ENCODE results near the gene MAPK1IP1L. TPM values are rescaled to one million over a fixed set of nuclear protein-coding genes. Genes with fewer than 3 reads are reported as not detected.
"Not testable (repeated sequence)": the region's sequence is repeated elsewhere in the genome, so short reads cannot be mapped to it uniquely, and the experiment has no call there.

The MAPK1IP1L gene
- total RNA-seq, 3 donors from 2014 or later, result 67.7 to 72.7 (median 69.7) TPM

DNA sequence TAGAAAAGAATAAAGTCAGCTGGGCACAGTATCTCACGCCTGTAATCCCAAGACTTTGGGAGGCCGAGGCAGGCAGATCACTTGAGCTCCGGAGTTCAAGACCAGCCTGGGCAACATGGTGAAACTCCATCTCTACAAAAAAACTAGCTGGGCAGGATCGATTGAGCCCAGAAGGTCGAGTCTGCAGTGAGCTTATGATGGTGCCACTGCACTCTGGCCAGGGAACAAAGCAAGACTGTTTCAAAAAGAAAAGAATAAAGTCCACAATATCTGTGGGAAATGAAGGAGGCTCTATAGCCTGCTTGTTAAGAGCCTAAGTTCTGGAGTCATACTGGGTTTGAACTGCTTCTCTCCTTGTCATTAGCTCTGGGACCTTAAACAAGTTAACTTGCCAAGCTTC is 7.9 kb downstream of the MAPK1IP1L start:
- TF ChIP-seq, protein P1, sequence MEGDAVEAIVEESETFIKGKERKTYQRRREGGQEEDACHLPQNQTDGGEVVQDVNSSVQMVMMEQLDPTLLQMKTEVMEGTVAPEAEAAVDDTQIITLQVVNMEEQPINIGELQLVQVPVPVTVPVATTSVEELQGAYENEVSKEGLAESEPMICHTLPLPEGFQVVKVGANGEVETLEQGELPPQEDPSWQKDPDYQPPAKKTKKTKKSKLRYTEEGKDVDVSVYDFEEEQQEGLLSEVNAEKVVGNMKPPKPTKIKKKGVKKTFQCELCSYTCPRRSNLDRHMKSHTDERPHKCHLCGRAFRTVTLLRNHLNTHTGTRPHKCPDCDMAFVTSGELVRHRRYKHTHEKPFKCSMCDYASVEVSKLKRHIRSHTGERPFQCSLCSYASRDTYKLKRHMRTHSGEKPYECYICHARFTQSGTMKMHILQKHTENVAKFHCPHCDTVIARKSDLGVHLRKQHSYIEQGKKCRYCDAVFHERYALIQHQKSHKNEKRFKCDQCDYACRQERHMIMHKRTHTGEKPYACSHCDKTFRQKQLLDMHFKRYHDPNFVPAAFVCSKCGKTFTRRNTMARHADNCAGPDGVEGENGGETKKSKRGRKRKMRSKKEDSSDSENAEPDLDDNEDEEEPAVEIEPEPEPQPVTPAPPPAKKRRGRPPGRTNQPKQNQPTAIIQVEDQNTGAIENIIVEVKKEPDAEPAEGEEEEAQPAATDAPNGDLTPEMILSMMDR (IDR thresholded peaks at IDR 0.05), result no peak
- Histone ChIP-seq H3K36me3 (ENCODE audit: low read depth) (peaks cover 5% of the 10 kb centered on the region), H3K4me1 (ENCODE audit: low read depth) (peaks cover 11% of the 10 kb centered on the region), H3K9me3 (no peaks in the 10 kb centered on the region), H3K4me3 (no peak overlapping the region)
- intact Hi-C loops (cut with DNase I, micrococcal nuclease), result no loop called here
- no peak for ATAC-seq
- DNase-seq, result no peak

DNA sequence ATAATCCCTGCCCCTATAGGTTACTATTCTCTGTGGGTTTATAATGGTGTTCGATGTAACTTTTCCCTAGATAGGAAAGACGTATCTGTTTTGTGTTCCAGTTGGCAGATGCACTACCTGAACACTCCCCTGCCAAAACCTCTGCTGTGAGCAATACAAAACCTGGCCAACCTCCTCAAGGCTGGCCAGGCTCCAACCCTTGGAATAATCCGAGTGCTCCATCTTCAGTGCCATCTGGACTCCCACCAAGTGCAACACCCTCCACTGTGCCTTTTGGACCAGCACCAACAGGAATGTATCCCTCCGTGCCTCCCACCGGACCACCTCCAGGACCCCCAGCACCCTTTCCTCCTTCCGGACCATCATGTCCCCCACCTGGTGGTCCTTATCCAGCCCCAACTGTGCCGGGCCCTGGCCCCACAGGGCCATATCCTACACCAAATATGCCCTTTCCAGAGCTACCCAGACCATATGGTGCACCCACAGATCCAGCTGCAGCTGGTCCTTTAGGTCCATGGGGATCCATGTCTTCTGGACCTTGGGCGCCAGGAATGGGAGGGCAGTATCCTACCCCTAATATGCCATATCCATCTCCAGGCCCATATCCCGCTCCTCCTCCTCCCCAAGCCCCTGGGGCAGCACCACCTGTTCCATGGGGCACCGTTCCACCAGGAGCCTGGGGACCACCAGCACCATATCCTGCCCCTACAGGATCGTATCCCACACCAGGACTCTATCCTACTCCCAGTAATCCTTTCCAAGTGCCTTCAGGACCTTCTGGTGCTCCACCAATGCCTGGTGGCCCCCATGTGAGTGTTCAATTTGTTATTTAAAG is 11.3 kb downstream of the MAPK1IP1L start:
- Histone ChIP-seq H3K4me3 (no peak overlapping the region), H3K36me3 (ENCODE audit: low read depth) (peaks cover 5% of the 10 kb centered on the region), H3K9me3 (no peaks in the 10 kb centered on the region), H3K4me1 (ENCODE audit: low read depth) (no peaks in the 10 kb centered on the region)
- TF ChIP-seq, protein P1 (IDR thresholded peaks at IDR 0.05), result no peak
- intact Hi-C loops (cut with DNase I, micrococcal nuclease), result no loop called here
- ATAC-seq (no peak), DNase-seq (no peak)

DNA sequence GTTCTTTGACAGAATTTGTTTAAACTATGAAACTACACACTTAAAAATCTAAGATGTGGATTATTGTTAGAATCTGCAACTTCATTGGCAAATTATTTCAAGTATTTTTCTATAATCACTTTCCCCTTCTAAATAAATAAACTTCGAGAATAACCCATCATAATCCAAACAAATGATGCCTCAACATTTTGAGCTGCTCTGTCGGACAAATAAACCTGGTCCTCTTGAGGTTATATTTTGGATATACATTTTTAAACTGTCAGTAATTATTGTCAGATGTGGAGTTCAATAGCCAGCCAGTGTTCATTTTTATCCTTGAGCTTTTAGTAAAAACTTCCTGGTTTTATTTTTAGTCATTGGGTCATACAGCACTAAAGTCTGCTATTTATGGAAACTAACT is 13.4 kb downstream of the MAPK1IP1L start:
- H3K9me3 ChIP-seq; H3K36me3 ChIP-seq (ENCODE audit: low read depth); H3K4me1 ChIP-seq (ENCODE audit: low read depth); ATAC-seq; DNase-seq; intact Hi-C loops (cut with DNase I, micrococcal nuclease); H3K4me3 ChIP-seq: not testable (repeated sequence)

DNA sequence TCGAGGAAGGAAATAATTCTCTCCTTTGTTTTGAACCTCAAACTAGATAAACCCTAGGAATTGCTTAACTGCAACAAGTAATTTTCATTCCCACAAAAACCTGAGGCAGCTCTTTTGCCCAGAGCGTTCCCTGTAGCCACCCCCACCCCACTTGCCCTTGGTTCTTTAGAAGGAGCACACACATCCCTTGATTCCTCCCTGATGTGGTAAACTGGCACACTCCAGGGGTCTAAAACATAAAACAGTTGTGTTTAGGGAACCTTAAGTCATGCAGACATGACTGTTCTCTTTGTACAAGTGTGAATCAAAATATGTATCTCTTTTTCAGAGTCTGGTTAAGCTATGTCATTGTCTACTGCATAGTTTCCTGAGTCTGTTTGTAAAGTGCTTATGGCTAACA is 14.0 kb downstream of the MAPK1IP1L start:
- DNase-seq (no peak), ATAC-seq (no peak)
- H3K36me3 ChIP-seq (ENCODE audit: low read depth), result peaks cover 5% of the 10 kb centered on the region
- H3K4me3 ChIP-seq, result no peak overlapping the region
- intact Hi-C loops (cut with DNase I, micrococcal nuclease), result no loop called here
- TF ChIP-seq, protein P1 (IDR thresholded peaks at IDR 0.05), result no peak
- H3K4me1 ChIP-seq (ENCODE audit: low read depth), result no peaks in the 10 kb centered on the region
- no peaks in the 10 kb centered on the region for H3K9me3 ChIP-seq

DNA sequence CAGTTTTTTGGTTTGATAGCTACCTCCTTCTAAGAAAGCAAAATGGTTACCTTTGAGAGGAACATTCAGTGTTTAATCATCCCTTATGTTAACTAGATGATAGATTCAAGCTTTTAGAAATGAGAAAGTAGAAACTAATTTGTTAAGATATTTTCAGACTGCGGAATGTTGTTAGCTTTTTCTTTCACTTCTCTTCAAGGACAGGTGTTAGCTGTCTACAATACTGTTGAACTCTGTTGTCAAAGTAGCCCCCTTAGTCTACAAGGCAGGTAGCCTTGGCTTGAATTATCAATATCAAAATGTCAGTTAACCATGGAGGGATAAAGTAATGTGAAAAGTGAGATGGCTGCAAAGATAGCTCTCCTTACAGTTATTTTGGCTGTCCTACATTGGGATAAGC is 14.8 kb downstream of the MAPK1IP1L start:
- no peaks in the 10 kb centered on the region for H3K4me1 ChIP-seq (ENCODE audit: low read depth)
- H3K36me3 ChIP-seq (ENCODE audit: low read depth), result peaks cover 5% of the 10 kb centered on the region
- no peaks in the 10 kb centered on the region for H3K9me3 ChIP-seq
- DNase-seq (no peak), ATAC-seq (no peak)
- TF ChIP-seq, protein P1 (IDR thresholded peaks at IDR 0.05), result no peak
- intact Hi-C loops (cut with DNase I, micrococcal nuclease), result no loop called here
- H3K4me3 ChIP-seq, result no peak overlapping the region

DNA sequence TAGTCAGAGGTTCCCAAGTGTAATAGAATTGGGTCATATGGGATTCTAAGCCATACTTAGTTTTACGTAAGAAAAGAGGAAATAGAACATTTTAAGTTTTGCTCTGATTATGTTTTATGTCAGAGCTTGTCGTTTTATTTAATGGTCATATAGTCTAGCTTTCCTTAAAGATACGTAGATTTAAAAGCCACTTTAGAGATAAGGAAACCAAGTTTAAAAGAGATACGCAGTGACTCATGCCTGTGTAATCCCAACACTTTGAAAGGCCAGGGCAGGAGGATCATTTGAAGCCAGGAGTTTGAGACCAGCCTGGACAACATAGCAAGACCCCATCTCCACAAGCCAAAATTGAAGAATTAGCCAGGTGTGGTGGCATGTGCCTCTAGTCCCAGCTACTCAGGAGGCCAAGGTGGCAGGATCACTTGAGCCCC is 19.5 kb downstream of the MAPK1IP1L start:
- Histone ChIP-seq H3K4me1 (ENCODE audit: low read depth) (peaks cover 2% of the 10 kb centered on the region), H3K9me3 (no peaks in the 10 kb centered on the region), H3K36me3 (ENCODE audit: low read depth) (no peaks in the 10 kb centered on the region), H3K4me3 (no peak overlapping the region)
- peak; percentile 63 for ATAC-seq
- intact Hi-C loops (cut with DNase I, micrococcal nuclease), result no loop called here
- TF ChIP-seq, protein P1 (IDR thresholded peaks at IDR 0.05), result no peak
- no peak for DNase-seq
